Psoas muscle (tissue), 8 donors: ENCODE measurements around the gene POLR3A. TPM values are rescaled to one million over a fixed set of nuclear protein-coding genes. Genes with fewer than 3 reads are reported as not detected.

Source experiments
- ATAC-seq, 4 donors: fragments of 200-7000 bp; cut with Tn5 transposase; one replicate each; pipeline ENCODE4 v1.9.1; 2020; ENCODE audit warnings: moderate library complexity in 3 of 4, mild to moderate bottlenecking in 2 of 4
- DNase-seq, 2 donors: peaks; one replicate each; pipeline ENCODE4 v3.0.0-alpha.2; 2020
- H3K27ac ChIP-seq: fragments of 200-600 bp; one replicate; pipeline ENCODE4 v1.8.0; 2022
- H3K27me3 ChIP-seq, 3 donors: fragments of 200-600 bp in 1 of 3; one replicate each; pipeline versions ENCODE4 v1.6.1 to v1.8.0; 2013 to 2022; ENCODE audit warnings: low read length in 2 of 3, mild to moderate bottlenecking in 2 of 3, moderate library complexity in 1 of 3; ENCODE audit not compliant: insufficient read depth in 3 of 3
- H3K36me3 ChIP-seq, 2 donors: fragments of 200-600 bp in 1 of 2; one replicate each; pipeline versions ENCODE4 v1.6.1 to v1.8.0; 2013 to 2022; ENCODE audit warnings: low read depth in 1 of 2, mild to moderate bottlenecking in 1 of 2, moderate library complexity in 1 of 2; ENCODE audit not compliant: insufficient read depth in 1 of 2
- H3K4me1 ChIP-seq: fragments of 200-600 bp; one replicate; pipeline ENCODE4 v1.8.0; 2022
- H3K4me3 ChIP-seq: fragments of 200-600 bp; one replicate; pipeline ENCODE4 v1.8.0; 2022; ENCODE audit warnings: mild to moderate bottlenecking
- H3K9me3 ChIP-seq: fragments of 200-600 bp; one replicate; pipeline ENCODE4 v1.8.0; 2022
- CTCF ChIP-seq: fragments of 200-600 bp; IDR thresholded peaks from one replicate; pipeline ENCODE4 v1.8.0; 2022; ENCODE audit warnings: antibody characterized with exemption
- WGBS, 3 donors: extraction: QIAGEN DNeasy Blood & Tissue Kit; methylation state at CpG; one replicate each; pipeline versions ENCODE4 v1.1.6 to v1.1.7; 2013; 5-methylcytosine and 5-hydroxymethylcytosine counted together
- intact Hi-C, 2 donors: fragments of 100-400 bp; cut with DNase I; formaldehyde crosslinking; loops; one replicate each; pipeline versions ENCODE4 v1.11.0 to v1.14.2; 2022
- polyA plus RNA-seq, 3 donors: library from polyadenylated mRNA; stranded (reverse); fragments of 200-250 nt; gene quantifications; one replicate each; pipeline ENCODE4 v1.2.3, GENCODE V29; 2013
- total RNA-seq, 4 donors: library from RNA; stranded (reverse); fragmentation: NEBNext Ultra II Directional in 2 of 4; extraction: Animal tissue kit (Norgen Biotek cat#: 25700) in 2 of 4; gene quantifications; one replicate each; pipeline versions ENCODE4 v1.2.1 to v1.2.4, GENCODE V29; 2021 to 2023
- donor health status: healthy with polysubstance abuse.
- donor health status: DM: no; HTN: no; CAD: no; lungs with moderate emphysema.
- donor health status: Bipolar disorder and iron deficiency.
- donor health status: healthy.
- donor health status: DM: yes; HTN: yes; CAD: no.
- donor health status: DM: no; HTN: no; CAD: no.
- donor health status: DM: no; HTN: no; CAD: no.
- donor health status: DM: yes; HTN: yes; CAD: no.

POLR3A gene
- total and polyA plus RNA-seq, 7 donors: 5.2 to 16.5 (median 12.6) TPM

- Histone ChIP-seq H3K27ac (no peak overlapping the region), H3K4me3 (no peak overlapping the region), H3K36me3 (no peaks in the 10 kb centered on the region), H3K9me3 (no peaks in the 10 kb centered on the region), H3K4me1 (peaks cover 23% of the 10 kb centered on the region), H3K27me3 (no peaks in the 10 kb centered on the region)
- ATAC-seq (no peak), DNase-seq (no peak)
- 94 to 100% (median 96%) methylated on average over 5 of the region's 5 CpGs for WGBS, 3 donors
- intact Hi-C loops: no loop called here
- TF ChIP-seq CTCF: no peak
Measured at GRCh38 chr10:77922055-77922454, 107.3 kb downstream of the POLR3A start.

GRCh38 chr10:77921395-77921794 is 107.9 kb downstream of the POLR3A start:
- Histone ChIP-seq H3K36me3 (no peaks in the 10 kb centered on the region), H3K4me1 (peaks cover 23% of the 10 kb centered on the region), H3K9me3 (no peaks in the 10 kb centered on the region), H3K4me3 (no peak overlapping the region), H3K27me3 (no peaks in the 10 kb centered on the region), H3K27ac (no peak overlapping the region)
- DNase-seq: no peak
- ATAC-seq: no peak
- 87 to 95% (median 93%) methylated on average over 7 of the region's 7 CpGs for WGBS, 3 donors
- intact Hi-C loops: no loop called here
- no peak for TF ChIP-seq CTCF

- Histone ChIP-seq H3K4me1 (peaks cover 28% of the 10 kb centered on the region), H3K9me3 (no peaks in the 10 kb centered on the region)
- ATAC-seq: peak in 2 of 4 donors; percentile 23 to 30
Measured at GRCh38 chr10:77920495-77920894, 108.8 kb downstream of the POLR3A start.

GRCh38 chr10:77919713-77920108 is 109.6 kb downstream of the POLR3A start:
- no peaks in the 10 kb centered on the region for H3K36me3 ChIP-seq
- 50 to 64% (median 50%) methylated on average over 4 of the region's 4 CpGs for WGBS, 3 donors
- no peak for TF ChIP-seq CTCF
- DNase-seq (no peak), ATAC-seq (peak; percentile 39 to 78 (median 59))
- no peak overlapping the region for H3K4me3 ChIP-seq
- peaks cover 27% of the 10 kb centered on the region for H3K4me1 ChIP-seq
- H3K27me3 ChIP-seq: no peaks in the 10 kb centered on the region
- intact Hi-C loops: no loop called here
- H3K9me3 ChIP-seq: no peaks in the 10 kb centered on the region
- no peak overlapping the region for H3K27ac ChIP-seq

More at GRCh38 chr10:77920495-77920894, 108.8 kb downstream of the POLR3A start:
- WGBS, 3 donors: 70 to 75% (median 71%) methylated on average over 4 of the region's 4 CpGs
- H3K27me3 ChIP-seq: no peaks in the 10 kb centered on the region
- TF ChIP-seq CTCF: no peak
- DNase-seq: no peak
- no peak overlapping the region for H3K27ac ChIP-seq
- no peaks in the 10 kb centered on the region for H3K36me3 ChIP-seq
- intact Hi-C loops: no loop called here
- H3K4me3 ChIP-seq: no peak overlapping the region

Other genes with a start within 250 kb of the POLR3A start
- 10 to 100 TPM; 36.9 to 62.9 (median 39.9) TPM for gene DLG5, start 102.8 kb downstream of the POLR3A start, total RNA-seq
- 10 to 100 TPM; 10.2 to 18.3 (median 12.7) TPM for gene DLG5, start 102.8 kb downstream of the POLR3A start, polyA plus RNA-seq
- 1,000 to 10,000 TPM in 3 of 4 donors, 100 to 1,000 TPM in 1; 980 to 1,456 (median 1,110) TPM for gene RPS24, start 4.3 kb upstream of the POLR3A start, total RNA-seq
- gene RPS24, start 4.3 kb upstream of the POLR3A start, polyA plus RNA-seq: 1,000 to 10,000 TPM; 2,584 to 4,077 (median 3,663) TPM